ENCODE measurements around the gene ROS1.

DNA sequence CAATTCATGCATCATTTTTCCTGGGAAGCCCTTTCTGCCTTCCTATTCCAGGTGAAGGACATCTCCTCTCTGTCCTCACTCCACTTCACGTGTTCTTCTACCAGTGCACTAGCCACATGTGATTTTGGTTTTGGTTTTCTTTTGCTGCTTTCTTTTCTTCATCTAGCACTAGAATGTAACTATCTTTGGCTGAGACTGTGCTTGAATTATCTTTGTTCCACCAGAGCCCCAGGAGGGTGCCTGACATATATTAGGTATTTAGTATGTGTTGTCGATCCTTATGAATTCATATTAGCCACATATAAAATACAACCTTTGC lies 80.5 kb downstream of the ROS1 start:
- TF ChIP-seq YY1 (IDR thresholded peaks at IDR 0.05; ENCODE audit: insufficient read depth, insufficient read length) (no peak), ZNF274 (IDR thresholded peaks at IDR 0.05; ENCODE audit: low read depth, low read length) (no peak), SUZ12 (IDR thresholded peaks at IDR 0.05; ENCODE audit: extremely low read depth, insufficient read depth, insufficient read length) (no peak)

Data from NT2/D1 (cell line).